ENCODE results near the gene ESX1. TPM values are rescaled to one million over a fixed set of nuclear protein-coding genes. Genes with fewer than 3 reads are reported as not detected.
A peak's percentile ranks its signal among the peaks of the same experiment; 100 is the strongest.

ESX1 gene
- total RNA-seq, 1 donor from 2014 or later = not detected

- no peaks in the 10 kb centered on the region for H3K36me3 Mint-ChIP-seq
- Histone ChIP-seq H3K27me3 (peaks cover 63% of the 10 kb centered on the region), H3K4me3 (no peak overlapping the region), H3K36me3 (no peaks in the 10 kb centered on the region), H3K4me1 (no peaks in the 10 kb centered on the region), H3K9me3 (ENCODE audit: low read depth) (no peaks in the 10 kb centered on the region), H3K4me2 (peak overlapping the region; percentile 55), H3K9ac (no peak overlapping the region), H3K79me2 (ENCODE audit: low read depth) (no peaks in the 10 kb centered on the region), H3F3A (ENCODE audit: low read depth) (no peaks in the 10 kb centered on the region), H4K20me1 (ENCODE audit: low read depth) (no peaks in the 10 kb centered on the region), H3K27ac (no peak overlapping the region), H2AFZ (replicated peaks) (peak overlapping the region; percentile 60)
- TF ChIP-seq CTCF (IDR thresholded peaks at IDR 0.05) (peak; percentile 23), EZH2 (IDR thresholded peaks at IDR 0.05) (no peak)
- H3K27ac Mint-ChIP-seq = no peak overlapping the region
- DNase-seq (ENCODE audit: low spot score) = peak; percentile 37
- H3K4me3 Mint-ChIP-seq = no peak overlapping the region
- H3K27me3 Mint-ChIP-seq (ENCODE audit: insufficient read depth, low read depth) = peaks cover 4% of the 10 kb centered on the region
- H3K9me3 Mint-ChIP-seq = no peaks in the 10 kb centered on the region
- H3K4me1 Mint-ChIP-seq = no peaks in the 10 kb centered on the region
Observed at GRCh38 chrX:104270212-104270611, 15.5 kb upstream of the ESX1 start.

- DNase-seq (ENCODE audit: low spot score) = no peak
Observed at GRCh38 chrX:104255465-104255864, 732 bp upstream of the ESX1 start.

GRCh38 chrX:104253567-104254441 lies 929 bp downstream of the ESX1 start:
- peak overlapping the region; percentile 67 for H3K4me2 ChIP-seq
- peak overlapping the region; percentile 30 for H2AFZ ChIP-seq (replicated peaks)
- H3K9me3 Mint-ChIP-seq = no peaks in the 10 kb centered on the region
- peaks cover 53% of the 10 kb centered on the region for H3K27me3 Mint-ChIP-seq (ENCODE audit: insufficient read depth, low read depth)
- peaks cover 9% of the 10 kb centered on the region for H3K4me1 Mint-ChIP-seq
- peak; percentile 95 for TF ChIP-seq EZH2 (IDR thresholded peaks at IDR 0.05)
- peak; percentile 53 for TF ChIP-seq CTCF (IDR thresholded peaks at IDR 0.05)
- TF ChIP-seq EZH2phosphoT487 (IDR thresholded peaks at IDR 0.05) = no peak
- H3K79me2 ChIP-seq (ENCODE audit: low read depth) = no peaks in the 10 kb centered on the region
- H3K27me3 ChIP-seq = peaks cover 98% of the 10 kb centered on the region
- H3F3A ChIP-seq (ENCODE audit: low read depth) = no peaks in the 10 kb centered on the region
- H3K4me3 Mint-ChIP-seq = peak overlapping the region; percentile 79
- no peaks in the 10 kb centered on the region for H3K9me3 ChIP-seq (ENCODE audit: low read depth)
- no peaks in the 10 kb centered on the region for H3K36me3 ChIP-seq
- H3K27ac Mint-ChIP-seq = no peak overlapping the region
- no peaks in the 10 kb centered on the region for H4K20me1 ChIP-seq (ENCODE audit: low read depth)
- peak overlapping the region; percentile 36 for H3K4me3 ChIP-seq
- no peaks in the 10 kb centered on the region for H3K4me1 ChIP-seq
- H3K9ac ChIP-seq = no peak overlapping the region
- H3K36me3 Mint-ChIP-seq = no peaks in the 10 kb centered on the region
- peak; percentile 69 for DNase-seq (ENCODE audit: low spot score)
- no peak overlapping the region for H3K27ac ChIP-seq

More at GRCh38 chrX:104255465-104255864, 732 bp upstream of the ESX1 start:
- Histone ChIP-seq H2AFZ (replicated peaks) (no peak overlapping the region), H3K27me3 (peaks cover 100% of the 10 kb centered on the region), H4K20me1 (ENCODE audit: low read depth) (no peaks in the 10 kb centered on the region), H3K4me3 (no peak overlapping the region), H3K4me1 (no peaks in the 10 kb centered on the region), H3F3A (ENCODE audit: low read depth) (no peaks in the 10 kb centered on the region), H3K4me2 (peak overlapping the region; percentile 67), H3K27ac (no peak overlapping the region), H3K9me3 (ENCODE audit: low read depth) (no peaks in the 10 kb centered on the region), H3K79me2 (ENCODE audit: low read depth) (no peaks in the 10 kb centered on the region), H3K36me3 (no peaks in the 10 kb centered on the region), H3K9ac (no peak overlapping the region)
- Mint-ChIP-seq H3K4me3 (peak overlapping the region; percentile 72), H3K27ac (no peak overlapping the region), H3K36me3 (no peaks in the 10 kb centered on the region), H3K9me3 (no peaks in the 10 kb centered on the region), H3K4me1 (peaks cover 9% of the 10 kb centered on the region), H3K27me3 (ENCODE audit: insufficient read depth, low read depth) (peaks cover 51% of the 10 kb centered on the region)
- TF ChIP-seq CTCF (IDR thresholded peaks at IDR 0.05) (no peak), EZH2 (IDR thresholded peaks at IDR 0.05) (peak; percentile 16), EZH2phosphoT487 (IDR thresholded peaks at IDR 0.05) (no peak)
